Mesendoderm (in vitro differentiated cells): ENCODE results near the gene ODC1.

Source experiments
- DNase-seq: peaks from one replicate; pipeline ENCODE4 v3.0.0; 2013
- H2AK5ac ChIP-seq: 2 replicates; pipeline ENCODE4 v1.6.1; 2013; ENCODE audit warnings: low read length, inconsistent platforms
- H2BK120ac ChIP-seq: 2 replicates; pipeline ENCODE4 v1.6.1; 2013; ENCODE audit warnings: low read depth, mild to moderate bottlenecking, low read length, moderate library complexity, mixed read lengths
- H2BK15ac ChIP-seq: replicated peaks from 2 replicates; pipeline ENCODE4 v1.6.1; 2013; ENCODE audit warnings: low read depth, mild to moderate bottlenecking, moderate library complexity
- H2BK5ac ChIP-seq: 2 replicates; pipeline ENCODE4 v1.6.1; 2013; ENCODE audit warnings: low read length, inconsistent platforms
- H3K18ac ChIP-seq: 2 replicates; pipeline ENCODE4 v1.6.1; 2013; ENCODE audit warnings: mild to moderate bottlenecking, low read length, mixed read lengths
- H3K23ac ChIP-seq: one replicate; pipeline ENCODE4 v1.6.1; 2013; ENCODE audit warnings: low read length
- H3K27ac ChIP-seq: 2 replicates; pipeline ENCODE4 v1.5.1; 2013; ENCODE audit warnings: low read depth, mild to moderate bottlenecking, inconsistent platforms, low read length, moderate library complexity
- H3K27me3 ChIP-seq: 2 replicates; pipeline ENCODE4 v1.6.1; 2013; ENCODE audit warnings: low read length, control low read depth, mild to moderate bottlenecking, inconsistent platforms; ENCODE audit not compliant: insufficient read depth, poor library complexity
- H3K36me3 ChIP-seq: 2 replicates; pipeline ENCODE4 v1.6.1; 2013; ENCODE audit warnings: low read length, inconsistent platforms; ENCODE audit not compliant: control insufficient read depth, insufficient read depth
- H3K4ac ChIP-seq: one replicate; pipeline ENCODE4 v1.6.1; 2013; ENCODE audit warnings: low read depth, mild to moderate bottlenecking, low read length, moderate library complexity
- H3K4me1 ChIP-seq: 2 replicates; pipeline ENCODE4 v1.6.1; 2013; ENCODE audit warnings: low read depth, low read length, inconsistent platforms; ENCODE audit not compliant: control insufficient read depth
- H3K4me2 ChIP-seq: 2 replicates; pipeline ENCODE4 v1.6.1; 2013; ENCODE audit warnings: low read length
- H3K4me3 ChIP-seq: 2 replicates; pipeline ENCODE4 v1.5.1; 2013; ENCODE audit warnings: mild to moderate bottlenecking, low read length
- H3K56ac ChIP-seq: one replicate; pipeline ENCODE4 v1.6.1; 2013; ENCODE audit warnings: low read length
- H3K79me1 ChIP-seq: 2 replicates; pipeline ENCODE4 v1.6.1; 2013; ENCODE audit warnings: low read length, inconsistent platforms
- H3K79me2 ChIP-seq: 2 replicates; pipeline ENCODE4 v1.6.1; 2013; ENCODE audit warnings: mild to moderate bottlenecking, low read length; ENCODE audit not compliant: control insufficient read depth, insufficient read depth
- H3K9ac ChIP-seq: 2 replicates; pipeline ENCODE4 v1.6.1; 2013; ENCODE audit warnings: low read length, inconsistent platforms
- H4K5ac ChIP-seq: one replicate; pipeline ENCODE4 v1.6.1; 2013; ENCODE audit warnings: low read length
- H4K8ac ChIP-seq: one replicate; pipeline ENCODE4 v1.6.1; 2013; ENCODE audit warnings: low read depth, mild to moderate bottlenecking, control low read depth, low read length, moderate library complexity
- WGBS: extraction: QIAGEN DNeasy Blood & Tissue Kit; methylation state at CpG from one replicate; pipeline ENCODE4 v1.1.7; 2013; ENCODE audit warnings: low lambda C conversion rate, missing lambda C conversion rate; ENCODE audit not compliant: insufficient coverage; ENCODE audit errors: extremely low coverage; 5-methylcytosine and 5-hydroxymethylcytosine counted together

ODC1 gene

DNA sequence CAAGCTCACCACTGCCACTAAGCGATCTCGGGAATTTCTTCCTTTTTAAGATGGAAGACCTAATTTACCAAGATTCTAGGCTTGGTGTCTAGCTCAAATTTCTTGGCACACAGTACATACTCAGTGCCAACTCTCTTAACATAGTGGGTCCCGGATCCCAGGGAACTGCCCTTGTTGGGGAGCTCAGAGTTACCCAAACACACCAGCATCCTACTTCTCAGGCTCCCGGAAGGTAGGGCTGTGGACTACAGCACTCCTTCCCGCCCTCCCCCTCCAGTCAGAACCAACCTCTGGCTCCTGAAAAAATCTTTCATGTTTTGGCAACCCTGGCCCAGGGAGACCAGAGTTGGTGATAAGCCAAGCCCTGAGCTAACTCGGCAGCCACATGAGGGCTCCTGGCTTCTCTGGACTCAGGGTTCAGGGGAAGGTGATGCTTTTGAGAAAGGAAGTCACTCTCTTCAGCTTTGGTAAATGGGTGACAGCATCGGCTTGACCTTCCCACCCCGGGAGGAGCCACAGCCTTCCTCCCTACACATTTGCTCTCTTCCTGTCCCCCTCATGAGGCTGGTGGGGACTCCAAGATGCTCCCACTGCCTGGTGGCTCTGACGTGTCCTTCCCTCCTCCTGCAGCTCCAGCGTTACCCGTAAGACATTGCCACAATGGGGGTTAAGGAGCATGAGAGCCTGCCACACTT is 8.8 kb downstream of the ODC1 start:
- Histone ChIP-seq H2BK15ac (no peak overlapping the region), H2BK5ac (no peak overlapping the region), H3K27ac (no peak overlapping the region), H4K8ac (no peak overlapping the region), H2BK120ac (no peak overlapping the region), H3K79me1 (no peaks in the 10 kb centered on the region), H3K18ac (no peak overlapping the region), H3K56ac (no peak overlapping the region), H3K27me3 (no peaks in the 10 kb centered on the region), H3K4ac (no peak overlapping the region), H3K36me3 (peaks cover 11% of the 10 kb centered on the region), H4K5ac (no peak overlapping the region), H3K23ac (no peak overlapping the region), H3K4me1 (no peaks in the 10 kb centered on the region), H3K9ac (no peak overlapping the region), H2AK5ac (no peak overlapping the region), H3K4me3 (no peak overlapping the region), H3K4me2 (no peak overlapping the region), H3K79me2 (no peaks in the 10 kb centered on the region)
- WGBS, result no CpG with 5 or more reads among the region's 11 CpGs
- no peak for DNase-seq

DNA sequence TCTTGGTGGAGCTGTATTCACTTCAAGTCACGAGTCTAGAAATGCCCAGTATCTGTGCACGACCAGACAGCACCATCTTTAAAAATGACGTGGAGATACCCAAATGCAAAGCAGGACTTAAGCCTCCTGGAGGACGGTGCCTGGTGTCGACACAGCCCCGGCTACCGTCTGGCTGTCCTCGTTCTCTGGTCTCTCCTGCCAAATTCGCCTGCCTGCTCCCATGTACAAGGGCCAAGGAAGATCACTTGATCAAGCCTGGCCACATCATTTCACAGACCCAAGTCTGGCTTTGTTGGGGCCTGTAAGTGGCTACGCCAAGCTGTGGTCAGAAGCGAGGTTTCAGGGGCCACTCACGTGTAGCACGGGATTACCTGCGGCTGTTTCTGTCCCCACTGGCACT is 9.4 kb downstream of the ODC1 start:
- no peaks in the 10 kb centered on the region for H3K79me1 ChIP-seq
- no peak overlapping the region for H2BK15ac ChIP-seq
- no peak overlapping the region for H3K18ac ChIP-seq
- WGBS, result no CpG with 5 or more reads among the region's 14 CpGs
- H3K9ac ChIP-seq, result no peak overlapping the region
- H2AK5ac ChIP-seq, result no peak overlapping the region
- H3K4me1 ChIP-seq, result no peaks in the 10 kb centered on the region
- no peak overlapping the region for H3K27ac ChIP-seq
- H3K4me2 ChIP-seq, result no peak overlapping the region
- no peak overlapping the region for H3K4me3 ChIP-seq
- H3K23ac ChIP-seq, result no peak overlapping the region
- peaks cover 11% of the 10 kb centered on the region for H3K36me3 ChIP-seq
- no peak overlapping the region for H4K8ac ChIP-seq
- no peak overlapping the region for H4K5ac ChIP-seq
- no peak overlapping the region for H3K56ac ChIP-seq
- H3K79me2 ChIP-seq, result no peaks in the 10 kb centered on the region
- no peak for DNase-seq
- H3K27me3 ChIP-seq, result no peaks in the 10 kb centered on the region
- no peak overlapping the region for H2BK5ac ChIP-seq
- H2BK120ac ChIP-seq, result no peak overlapping the region
- H3K4ac ChIP-seq, result no peak overlapping the region

DNA sequence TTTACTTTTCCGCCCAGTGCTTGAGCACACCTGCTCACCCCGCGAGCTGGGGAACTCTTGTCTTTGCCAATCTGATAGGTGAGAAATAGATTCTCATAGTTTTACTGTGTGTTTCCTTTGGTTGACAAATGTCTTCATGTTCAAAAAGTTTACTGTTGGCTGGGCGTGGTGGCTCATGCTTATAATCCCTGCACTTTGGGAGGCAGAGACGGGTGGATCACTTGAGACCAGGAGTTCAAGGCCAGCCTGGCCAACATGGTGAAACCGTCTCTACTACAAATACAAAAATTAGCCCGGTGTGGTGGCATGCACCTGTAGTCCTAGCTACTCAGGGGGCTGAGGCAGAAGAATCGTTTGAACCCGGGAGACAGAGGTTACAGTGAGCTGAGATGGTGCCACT is 10.3 kb downstream of the ODC1 start:
- H3K23ac ChIP-seq, result no peak overlapping the region
- H2BK5ac ChIP-seq, result no peak overlapping the region
- H4K5ac ChIP-seq, result no peak overlapping the region
- no peaks in the 10 kb centered on the region for H3K79me2 ChIP-seq
- no peak for DNase-seq
- H3K27me3 ChIP-seq, result no peaks in the 10 kb centered on the region
- H3K4me1 ChIP-seq, result no peaks in the 10 kb centered on the region
- no peak overlapping the region for H2AK5ac ChIP-seq
- no CpG with 5 or more reads among the region's 9 CpGs for WGBS
- H2BK15ac ChIP-seq, result no peak overlapping the region
- H3K27ac ChIP-seq, result no peak overlapping the region
- H3K4me2 ChIP-seq, result no peak overlapping the region
- H3K4ac ChIP-seq, result no peak overlapping the region
- H3K36me3 ChIP-seq, result peaks cover 9% of the 10 kb centered on the region
- no peak overlapping the region for H3K9ac ChIP-seq
- H3K79me1 ChIP-seq, result no peaks in the 10 kb centered on the region
- no peak overlapping the region for H2BK120ac ChIP-seq
- H3K56ac ChIP-seq, result no peak overlapping the region
- H4K8ac ChIP-seq, result no peak overlapping the region
- H3K4me3 ChIP-seq, result no peak overlapping the region
- H3K18ac ChIP-seq, result no peak overlapping the region

DNA sequence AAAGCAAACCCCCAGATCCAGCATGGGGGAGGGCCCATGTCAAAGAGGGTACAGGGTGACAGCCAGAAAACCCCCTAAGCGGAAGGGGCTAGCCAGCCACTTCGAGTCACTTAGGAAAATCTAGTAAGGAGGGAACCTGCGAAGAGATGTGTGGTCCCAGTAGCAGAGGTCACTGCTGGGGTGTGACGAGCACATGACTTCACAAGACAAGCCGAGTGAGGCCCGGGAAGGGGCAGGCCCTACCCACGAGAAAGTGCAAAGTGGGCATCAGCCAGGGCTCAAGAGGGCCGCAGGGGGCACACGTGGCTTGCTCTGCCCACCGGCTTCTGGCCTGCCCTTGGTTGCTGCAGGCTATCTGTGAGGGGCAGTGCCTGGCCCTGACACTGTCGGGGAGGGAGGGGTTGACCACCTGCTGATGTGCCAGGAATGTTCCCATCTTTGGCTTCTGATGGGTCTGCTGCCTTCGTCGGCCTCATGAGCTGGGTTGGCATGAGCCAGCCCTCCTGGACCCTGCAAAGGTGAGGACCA is 11.5 kb downstream of the ODC1 start:
- Histone ChIP-seq H3K23ac (no peak overlapping the region), H4K5ac (no peak overlapping the region), H3K79me2 (no peaks in the 10 kb centered on the region), H2BK120ac (no peak overlapping the region), H3K27me3 (no peaks in the 10 kb centered on the region), H3K4me2 (no peak overlapping the region), H4K8ac (no peak overlapping the region), H3K79me1 (no peaks in the 10 kb centered on the region), H3K56ac (no peak overlapping the region), H2BK15ac (no peak overlapping the region), H2BK5ac (no peak overlapping the region), H3K4me1 (no peaks in the 10 kb centered on the region), H3K18ac (no peak overlapping the region), H3K9ac (no peak overlapping the region), H3K4ac (no peak overlapping the region), H3K4me3 (no peak overlapping the region), H3K36me3 (peaks cover 4% of the 10 kb centered on the region), H2AK5ac (no peak overlapping the region), H3K27ac (no peak overlapping the region)
- no CpG with 5 or more reads among the region's 13 CpGs for WGBS
- no peak for DNase-seq

DNA sequence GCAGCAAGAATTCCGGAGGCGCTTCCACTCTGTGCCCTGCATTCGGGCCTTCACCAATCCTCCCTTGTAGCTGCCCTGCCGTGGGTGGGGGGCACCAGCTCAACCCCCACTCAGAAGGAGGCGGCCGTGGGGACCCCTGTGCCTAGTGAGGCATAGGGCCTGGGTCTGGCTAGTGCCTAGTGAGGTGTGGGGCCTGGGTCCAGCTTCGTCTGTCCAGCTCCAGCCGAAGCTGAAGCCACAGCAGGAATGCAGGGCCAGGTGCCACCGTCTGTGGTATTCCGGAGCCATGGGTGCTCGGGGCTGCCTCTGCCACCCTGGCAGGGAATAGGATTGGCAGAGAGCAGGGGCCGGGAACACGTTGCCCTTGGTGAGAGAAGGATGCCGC is 12.3 kb downstream of the ODC1 start:
- Histone ChIP-seq H2AK5ac (no peak overlapping the region), H4K5ac (no peak overlapping the region), H3K4ac (no peak overlapping the region), H2BK5ac (no peak overlapping the region), H3K56ac (no peak overlapping the region), H3K9ac (no peak overlapping the region), H3K27ac (no peak overlapping the region), H3K4me2 (no peak overlapping the region), H2BK120ac (no peak overlapping the region), H3K27me3 (no peaks in the 10 kb centered on the region), H3K18ac (no peak overlapping the region), H3K4me3 (no peak overlapping the region), H3K36me3 (peaks cover 4% of the 10 kb centered on the region), H3K4me1 (no peaks in the 10 kb centered on the region), H2BK15ac (no peak overlapping the region), H3K79me2 (no peaks in the 10 kb centered on the region), H4K8ac (no peak overlapping the region), H3K23ac (no peak overlapping the region), H3K79me1 (no peaks in the 10 kb centered on the region)
- no CpG with 5 or more reads among the region's 14 CpGs for WGBS
- DNase-seq, result no peak
